Transverse colon (tissue), 4 donors: ENCODE measurements around the gene MROH2B. TPM values are rescaled to one million over a fixed set of nuclear protein-coding genes. Genes with fewer than 3 reads are reported as not detected.

Experiments
- DNase-seq: peaks from one replicate; pipeline ENCODE4 v3.0.0-alpha.2; 2019
- H3K27ac ChIP-seq, 4 donors: fragments of 200-600 bp; sonication (generic); 2 replicates each; pipeline ENCODE4 v1.5.1; 2016 to 2018; ENCODE audit warnings: inconsistent platforms in 4 of 4
- H3K27me3 ChIP-seq: fragments of 200-600 bp; sonication (generic); 2 replicates; pipeline ENCODE4 v1.5.1; 2017; ENCODE audit warnings: inconsistent platforms
- H3K36me3 ChIP-seq, 4 donors: fragments of 200-600 bp; sonication (generic); 2 replicates each; pipeline ENCODE4 v1.5.1; 2017 to 2019; ENCODE audit warnings: inconsistent platforms in 4 of 4
- H3K4me1 ChIP-seq, 4 donors: fragments of 200-600 bp; sonication (generic); 2 replicates each; pipeline ENCODE4 v1.5.1; 2017 to 2020; ENCODE audit warnings: inconsistent platforms in 4 of 4
- H3K4me3 ChIP-seq, 4 donors: fragments of 200-600 bp; sonication (generic); 1 replicate in 1 of 4; 2 replicates in 3 of 4; pipeline versions ENCODE4 v1.5.1 to v1.6.1; 2017 to 2019; ENCODE audit warnings: inconsistent platforms in 4 of 4
- H3K9me3 ChIP-seq, 2 donors: fragments of 200-600 bp; sonication (generic); 2 replicates each; pipeline ENCODE4 v1.5.1; 2017 to 2019; ENCODE audit warnings: inconsistent platforms in 2 of 2
- CTCF ChIP-seq, 5 experiments: fragments of 200-600 bp in 3 of 5; fragments of 450-650 bp in 2 of 5; sonication (generic) in 3 of 5; IDR thresholded peaks; 1 replicate in 2 of 5; 2 replicates in 3 of 5; pipeline ENCODE4 v1.5.1; 2016 to 2017; ENCODE audit warnings: antibody characterized with exemption in 5 of 5, inconsistent platforms in 3 of 5, mild to moderate bottlenecking in 2 of 5, moderate library complexity in 1 of 5
- EP300 ChIP-seq: sonication (generic); formaldehyde crosslinking; IDR thresholded peaks from one replicate; pipeline ENCODE4 v1.6.1; 2017; ENCODE audit warnings: antibody characterized with exemption, low read depth
- POLR2A ChIP-seq: fragments of 450-650 bp; IDR thresholded peaks from one replicate; pipeline ENCODE4 v1.6.1; 2016; ENCODE audit warnings: antibody characterized with exemption, mild to moderate bottlenecking, moderate library complexity
- POLR2AphosphoS5 ChIP-seq, 3 donors: sonication (generic); formaldehyde crosslinking; IDR thresholded peaks; one replicate each; pipeline ENCODE4 v1.6.1; 2016; ENCODE audit warnings: antibody characterized with exemption in 3 of 3
- WGBS, 2 donors: methylation state at CpG; one replicate each; pipeline ENCODE4 v1.1.5; 2018; ENCODE audit warnings: low coverage in 1 of 2; 5-methylcytosine and 5-hydroxymethylcytosine counted together
- in situ Hi-C, 4 donors: fragments of 200-750 bp; cut with MboI; loops; one replicate each; pipeline versions ENCODE4 v1.15.0 to v1.15.1; 2017; ENCODE audit warnings: low sequenced_read_pairs in 3 of 4, low pct_ligation_motif_present in 1 of 4, low pct_unique_long_range_greater_than_20kb in 1 of 4
- intact Hi-C: fragments of 100-400 bp; cut with DNase I; formaldehyde crosslinking; loops from one replicate; pipeline ENCODE4 v1.15.1; 2023; ENCODE audit warnings: low total_unique reads
- total RNA-seq, 4 donors: library from RNA; depleted of rRNA; stranded (reverse); fragments of >200 nt; gene quantifications; one replicate each; pipeline ENCODE4 v1.1.0, GENCODE V29; 2016

MROH2B gene
- total RNA-seq, 4 donors from 2014 or later: not detected

GRCh38 chr5:41009232-41009631 is 61.9 kb downstream of the MROH2B start:
- Histone ChIP-seq H3K27me3 (no peaks in the 10 kb centered on the region), H3K4me3 (no peak overlapping the region), H3K27ac (no peak overlapping the region), H3K4me1 (no peaks in the 10 kb centered on the region), H3K36me3 (no peaks in the 10 kb centered on the region), H3K9me3 (no peaks in the 10 kb centered on the region)
- in situ Hi-C loops: no loop called here
- TF ChIP-seq EP300 (no peak), CTCF (IDR thresholded peaks at IDR 0.05) (no peak), POLR2A (no peak)
- 72 to 88% methylated on average over 3 to 4 of the region's 4 CpGs for WGBS, 2 donors
- no peak for DNase-seq
- intact Hi-C loops: no loop called here

- no peaks in the 10 kb centered on the region for H3K4me1 ChIP-seq
- DNase-seq: no peak
- intact Hi-C loops: loop anchor here (5.0 kb wide), 1 partner anchor 997 kb away; no protein-coding TSS in a partner anchor
- H3K9me3 ChIP-seq: no peaks in the 10 kb centered on the region
- in situ Hi-C loops: no loop called here
- 80 to 82% methylated on average over 2 to 7 of the region's 7 CpGs for WGBS, 2 donors
- no peak overlapping the region for H3K4me3 ChIP-seq
- no peaks in the 10 kb centered on the region for H3K27me3 ChIP-seq
- H3K27ac ChIP-seq: no peak overlapping the region
- no peaks in the 10 kb centered on the region for H3K36me3 ChIP-seq
- no peak for TF ChIP-seq EP300
- TF ChIP-seq CTCF (IDR thresholded peaks at IDR 0.05): no peak
- no peak for TF ChIP-seq POLR2A
- no peak for TF ChIP-seq POLR2AphosphoS5 (IDR thresholded peaks at IDR 0.05)
Observed at GRCh38 chr5:41004931-41005330, 66.2 kb downstream of the MROH2B start.

GRCh38 chr5:41003670-41004376 is 67.3 kb downstream of the MROH2B start:
- Histone ChIP-seq H3K4me1 (no peaks in the 10 kb centered on the region), H3K27me3 (no peaks in the 10 kb centered on the region), H3K9me3 (no peaks in the 10 kb centered on the region), H3K4me3 (no peak overlapping the region), H3K27ac (no peak overlapping the region), H3K36me3 (no peaks in the 10 kb centered on the region)
- intact Hi-C loops (loop anchor here (5.0 kb wide), 1 partner anchor 998 kb away; no protein-coding TSS in a partner anchor), in situ Hi-C loops (no loop called here)
- DNase-seq: no peak
- 60 to 74% methylated on average over 3 of the region's 3 CpGs for WGBS, 2 donors
- no peak for TF ChIP-seq POLR2A
- no peak for TF ChIP-seq POLR2AphosphoS5 (IDR thresholded peaks at IDR 0.05)

GRCh38 chr5:40999966-41000365 is 71.2 kb downstream of the MROH2B start:
- 100% methylated on average over 1 to 4 of the region's 4 CpGs for WGBS, 2 donors
- in situ Hi-C loops: no loop called here
- Histone ChIP-seq H3K36me3 (no peaks in the 10 kb centered on the region), H3K27ac (no peak overlapping the region), H3K4me3 (no peak overlapping the region), H3K27me3 (no peaks in the 10 kb centered on the region), H3K9me3 (no peaks in the 10 kb centered on the region), H3K4me1 (no peaks in the 10 kb centered on the region)
- intact Hi-C loops: loop anchor here (5.0 kb wide), 1 partner anchor 1002 kb away; no protein-coding TSS in a partner anchor
- TF ChIP-seq CTCF (IDR thresholded peaks at IDR 0.05) (no peak), POLR2AphosphoS5 (IDR thresholded peaks at IDR 0.05) (no peak), POLR2A (no peak), EP300 (no peak)
- no peak for DNase-seq
